Activated T-cell treated with anti-CD3 and anti-CD28 coated beads, Interleukin-2, amount 50 U/mL, for 1 hour (primary cell): Measurements from ENCODE around the gene NKD1.

Source experiments
- DNase-seq: peaks from one replicate; pipeline ENCODE4 v3.0.0-alpha.2; 2020

Gene NKD1

DNA sequence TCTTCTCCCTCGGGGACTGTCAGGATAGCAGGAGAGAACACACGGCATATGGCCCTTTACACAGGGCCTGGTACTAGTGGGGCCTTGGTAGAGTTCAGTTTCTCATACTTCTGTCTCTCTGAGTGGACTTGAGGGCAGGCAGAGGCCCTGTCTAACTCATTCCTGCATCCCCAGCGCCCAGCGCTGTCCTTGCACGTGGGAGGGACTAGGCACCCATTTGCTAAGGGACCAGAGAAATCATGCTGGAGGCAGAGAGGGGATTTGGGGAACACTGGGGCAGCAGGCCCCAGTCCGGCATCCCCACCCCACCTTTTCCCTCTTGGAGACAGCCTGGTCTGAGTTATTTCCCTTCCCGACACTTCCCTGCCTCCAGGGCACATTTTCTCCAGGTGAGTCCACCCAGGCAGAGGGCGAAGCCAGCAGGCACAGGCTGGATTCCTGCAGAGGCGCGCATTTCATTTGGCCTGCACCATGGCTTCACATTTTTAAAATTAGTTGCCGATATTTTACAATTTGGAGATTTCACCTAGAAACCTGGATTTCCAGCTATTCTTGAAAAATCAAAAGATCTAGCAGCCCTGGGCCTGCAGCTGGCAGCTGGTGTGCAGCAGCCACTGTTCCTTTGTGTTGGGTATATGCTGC lies 9.7 kb upstream of the NKD1 start:
- DNase-seq: no peak

- no peak for DNase-seq
Measured at GRCh38 chr16:50539053-50539695, 9.0 kb upstream of the NKD1 start.

DNA sequence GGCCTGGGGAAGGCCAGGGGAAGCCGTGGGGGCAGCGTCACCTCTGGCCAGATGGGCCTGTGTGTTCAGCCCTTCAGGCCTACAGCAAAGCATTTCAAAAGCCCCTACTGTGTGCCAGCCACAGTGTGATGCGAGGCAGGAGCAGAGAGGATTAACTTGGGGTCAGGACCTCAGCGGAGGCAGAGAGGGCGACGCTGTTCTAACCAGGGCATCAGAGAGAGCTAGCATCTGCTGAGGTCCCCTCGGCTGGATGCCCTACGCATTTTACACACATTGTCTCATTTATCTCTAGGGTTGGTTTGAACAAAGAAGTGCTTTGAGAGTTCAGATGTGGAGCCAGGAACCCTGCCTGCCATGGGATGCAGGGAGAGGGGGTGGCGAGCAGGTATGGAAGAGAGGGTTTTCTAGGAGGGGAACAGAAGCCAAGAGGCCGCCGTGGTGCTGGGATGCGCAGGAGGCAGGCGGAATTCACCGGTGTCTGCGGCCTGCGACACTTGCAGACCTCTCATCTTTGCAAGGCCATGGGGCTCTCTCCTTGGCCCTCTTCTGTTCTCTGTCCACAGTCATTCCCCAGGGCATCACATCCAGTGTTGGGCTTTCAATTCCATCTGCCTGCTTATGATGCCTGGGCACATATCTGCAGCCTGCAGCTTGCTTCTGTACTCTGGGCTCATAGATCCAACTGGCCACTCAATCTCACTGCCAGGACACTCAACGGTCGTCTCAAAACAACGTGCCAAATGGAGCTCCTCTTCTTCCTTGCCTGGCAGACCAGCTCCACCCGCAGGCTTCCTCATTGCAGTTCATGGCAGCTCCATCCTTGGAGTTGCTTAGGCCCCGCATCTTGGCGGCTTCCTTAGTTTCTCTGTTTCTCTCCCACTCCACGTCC lies 8.1 kb upstream of the NKD1 start:
- no peak for DNase-seq

GRCh38 chr16:50540711-50541007 lies 7.5 kb upstream of the NKD1 start:
- no peak for DNase-seq

DNA sequence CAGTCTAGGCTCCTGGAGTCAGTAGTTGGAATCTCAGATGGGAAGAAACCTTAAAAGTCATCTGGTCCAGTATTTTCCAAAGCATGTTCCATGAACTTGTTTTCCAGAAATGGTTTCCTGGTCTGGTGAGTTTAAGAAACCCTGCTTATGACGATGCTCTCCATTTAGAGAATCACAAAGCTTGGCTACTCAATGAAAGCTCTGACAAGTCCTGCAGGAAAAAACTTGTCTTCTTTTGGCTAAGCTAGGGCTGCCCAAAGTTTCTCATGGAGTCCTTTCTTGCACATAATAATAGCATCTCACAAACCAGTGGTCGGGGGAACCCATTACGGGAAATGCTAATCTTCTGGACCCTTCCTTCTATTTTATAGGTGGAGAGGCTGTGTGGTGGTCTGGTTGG lies 5.5 kb upstream of the NKD1 start:
- DNase-seq: no peak

DNA sequence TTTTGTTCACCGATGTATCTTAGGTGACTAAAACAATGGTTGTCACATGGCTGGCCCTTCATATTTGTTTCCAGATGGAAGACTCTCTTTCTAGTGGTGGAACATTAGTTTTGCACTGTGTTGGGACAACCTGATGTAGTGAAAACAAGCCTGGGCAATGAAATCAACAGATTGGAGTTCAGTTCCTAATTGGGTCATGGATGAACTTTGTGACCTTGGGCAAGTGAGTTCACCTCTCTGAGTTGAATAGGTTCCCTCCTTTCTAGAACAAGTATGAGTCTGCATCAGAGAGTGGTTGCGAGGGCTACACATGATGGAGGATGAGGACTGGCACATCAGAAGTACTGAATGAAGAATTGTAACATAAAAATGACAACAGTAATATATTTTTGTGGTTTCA lies 2.1 kb upstream of the NKD1 start:
- no peak for DNase-seq

DNA sequence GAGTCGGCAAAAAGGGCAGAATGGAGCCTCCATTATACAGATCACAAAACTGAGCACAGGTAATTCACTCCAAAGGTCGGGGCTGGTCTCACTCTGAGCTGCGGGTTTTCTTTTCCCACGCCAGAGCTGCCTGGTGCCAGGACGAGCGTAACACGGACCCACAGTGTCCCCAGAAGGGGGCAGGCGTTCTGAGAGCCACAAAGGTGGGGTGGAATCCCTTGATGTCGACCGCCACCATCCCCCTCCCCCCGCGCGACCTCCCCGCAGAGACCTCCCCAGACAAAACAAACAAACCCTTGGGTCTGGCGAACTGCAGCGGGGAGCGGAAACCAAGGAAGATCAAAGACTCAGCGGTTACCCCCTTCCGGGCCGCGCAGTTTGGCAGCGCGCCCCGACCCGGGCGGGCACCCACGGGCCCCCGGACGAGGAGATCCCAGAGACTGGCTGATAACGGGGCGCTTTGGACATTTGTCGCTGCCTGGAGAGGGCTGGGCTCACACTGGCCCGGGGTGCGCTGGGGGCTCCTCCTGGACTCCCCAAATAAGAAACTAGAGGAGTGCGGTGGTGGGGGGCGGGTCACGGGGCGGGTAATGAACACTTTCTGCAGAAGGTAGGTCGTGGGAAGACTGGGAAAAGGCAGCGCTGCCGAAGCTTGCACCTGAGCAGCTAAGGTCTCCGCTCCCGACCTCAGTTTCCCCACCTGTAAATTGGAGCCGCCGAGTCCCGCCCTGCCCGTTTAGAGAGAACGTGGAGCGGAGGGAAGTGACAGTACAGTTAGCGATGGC lies 664 bp upstream of the NKD1 start:
- DNase-seq: peak; percentile 86

DNA sequence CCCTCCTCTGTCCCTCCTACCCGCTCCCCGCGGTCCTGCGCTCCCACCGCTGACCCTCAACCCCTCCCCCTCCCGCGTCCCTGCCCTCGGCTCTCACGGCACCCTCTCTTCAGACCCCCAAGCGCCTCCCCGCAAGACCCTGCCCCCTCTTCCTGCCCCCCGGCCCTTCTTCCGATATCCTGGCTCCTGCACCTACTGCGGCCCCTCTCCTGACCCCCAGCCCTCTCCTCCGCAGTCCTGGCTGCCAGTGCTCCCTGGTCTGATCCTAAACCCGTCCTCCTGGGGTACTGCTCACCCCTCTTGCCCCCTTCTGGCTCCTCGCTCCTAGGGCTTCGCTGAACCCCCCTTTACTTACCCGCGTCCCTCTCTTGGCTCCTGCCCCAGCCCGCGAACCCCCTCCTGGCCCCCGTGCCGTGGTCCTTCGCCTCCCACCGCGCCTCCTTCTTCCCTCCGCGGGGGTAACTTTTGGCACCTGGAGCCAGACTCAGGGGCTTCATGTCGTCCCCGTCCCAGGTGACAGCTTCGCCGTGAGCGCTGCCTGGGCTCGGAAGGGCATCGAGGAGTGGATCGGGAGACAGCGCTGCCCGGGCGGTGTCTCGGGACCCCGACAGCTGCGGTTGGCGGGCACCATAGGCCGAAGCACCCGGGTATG lies 839 bp downstream of the NKD1 start:
- peak; percentile 28 for DNase-seq

DNA sequence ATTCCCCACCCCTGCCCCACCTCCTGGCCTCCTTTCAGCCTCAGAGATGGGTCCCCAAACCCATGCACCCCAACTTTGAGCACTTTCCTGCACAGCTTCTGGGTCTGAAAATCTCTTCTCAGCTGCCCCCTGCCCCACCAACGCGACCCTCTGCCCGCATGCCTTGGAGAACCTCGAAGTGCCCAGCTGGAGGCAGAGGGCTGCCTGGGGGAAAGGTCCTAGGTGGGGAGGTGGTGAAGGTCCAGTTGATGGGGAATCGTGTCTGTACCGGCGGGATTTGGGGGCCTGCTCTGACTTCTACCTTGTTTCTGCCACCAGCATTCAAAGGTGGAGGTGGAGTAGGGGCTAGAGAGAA lies 1.3 kb downstream of the NKD1 start:
- peak; percentile 35 for DNase-seq

- no peak for DNase-seq
Measured at GRCh38 chr16:50550035-50550434, 1.8 kb downstream of the NKD1 start.

- DNase-seq: no peak
Measured at GRCh38 chr16:50550866-50551641, 2.9 kb downstream of the NKD1 start.

GRCh38 chr16:50552476-50553101 lies 4.4 kb downstream of the NKD1 start:
- no peak for DNase-seq

- no peak for DNase-seq
Measured at GRCh38 chr16:50553182-50553710, 5.0 kb downstream of the NKD1 start.

GRCh38 chr16:50553731-50554360 lies 5.7 kb downstream of the NKD1 start:
- DNase-seq: no peak

DNA sequence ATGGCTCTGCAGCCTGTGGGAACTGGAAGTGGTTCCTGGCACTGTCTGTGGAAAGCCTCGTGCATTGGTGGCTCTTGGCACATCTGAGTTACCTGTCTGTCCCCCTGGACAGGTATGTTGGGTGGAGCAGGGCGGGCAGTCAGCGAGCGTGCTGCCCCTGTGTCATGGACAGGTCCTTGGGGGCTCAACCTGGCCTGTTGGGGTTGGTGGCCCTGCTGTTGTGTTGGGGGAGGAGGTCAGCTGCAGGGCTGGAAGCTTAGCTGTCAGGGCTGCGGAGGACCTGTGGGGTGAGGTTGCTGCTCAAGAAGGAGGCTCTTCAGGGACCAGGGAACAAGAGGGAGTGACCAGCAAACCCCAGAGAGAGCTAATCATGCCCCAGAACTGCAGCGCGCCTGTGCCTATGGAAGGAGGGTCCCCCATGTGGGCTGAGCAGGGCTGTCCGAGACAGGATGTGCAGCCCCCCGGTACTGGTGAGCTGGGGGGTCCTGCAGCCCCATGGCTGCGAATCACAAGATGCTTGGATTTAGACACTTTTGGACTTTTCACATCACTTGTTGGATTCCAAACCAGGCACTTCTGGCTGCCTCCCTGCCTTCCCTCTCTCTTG lies 7.2 kb downstream of the NKD1 start:
- no peak for DNase-seq

- no peak for DNase-seq
Measured at GRCh38 chr16:50555952-50556673, 7.9 kb downstream of the NKD1 start.

- no peak for DNase-seq
Measured at GRCh38 chr16:50557046-50557445, 8.8 kb downstream of the NKD1 start.

DNA sequence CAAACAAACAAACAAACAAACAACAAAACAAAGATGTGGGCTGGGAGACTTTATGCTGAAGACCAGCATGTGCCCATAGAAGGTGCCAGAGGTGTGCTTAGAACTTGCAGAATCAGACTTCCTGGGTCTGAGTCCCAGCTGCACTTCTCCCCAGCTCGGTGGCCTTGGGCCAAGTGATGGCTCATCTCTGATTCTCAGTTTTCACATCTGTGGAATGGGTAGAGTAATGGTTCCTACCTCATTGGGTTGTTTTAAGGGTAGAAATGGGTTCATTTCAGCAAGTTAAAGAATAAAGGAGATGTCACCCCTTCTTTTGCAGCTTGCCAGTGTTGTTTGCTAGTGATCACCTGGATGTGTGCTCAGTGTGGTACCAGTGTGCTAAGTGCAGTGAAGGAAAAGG lies 10.7 kb downstream of the NKD1 start:
- DNase-seq: no peak

- no peak for DNase-seq
Measured at GRCh38 chr16:50559342-50559741, 11.1 kb downstream of the NKD1 start.
